PC-9 (cell line): ENCODE measurements around the gene MGLL. TPM values are rescaled to one million over a fixed set of nuclear protein-coding genes. Genes with fewer than 3 reads are reported as not detected.
A peak's percentile ranks its signal among the peaks of the same experiment; 100 is the strongest.

Source experiments
- BruUV-seq: library from RNA; stranded (reverse); fragments of 400-500 nt; replicated peaks from 2 replicates; lab custom pipeline; 2021; lab: Mats Ljungman, UMichigan
- CTCF ChIA-PET: fragments of 300-600 bp; sonication (Branson Sonifier 250); formaldehyde crosslinking; loops from one replicate; lab custom pipeline; 2022; ENCODE audit warnings: antibody characterized with exemption; lab: Charles Lee
- POLR2A ChIA-PET: fragments of 300-600 bp; sonication (Branson Sonifier 250); formaldehyde crosslinking; loops from one replicate; lab custom pipeline; 2022; ENCODE audit warnings: antibody characterized with exemption; ENCODE audit not compliant: unreplicated experiment; lab: Charles Lee
- DNase-seq, 2 experiments: peaks; one replicate each; pipeline versions ENCODE4 v3.0.0 to v3.0.0-alpha.2; 2015 to 2022; ENCODE audit warnings: mixed read lengths in 1 of 2
- H2AFZ ChIP-seq: fragments of 200-600 bp; sonication (generic); 2 replicates; pipeline ENCODE4 v1.8.1; 2017; ENCODE audit warnings: antibody characterized with exemption
- H3F3A ChIP-seq: fragments of 200-600 bp; sonication (generic); 2 replicates; pipeline ENCODE4 v1.8.1; 2017; ENCODE audit warnings: antibody characterized with exemption, mild to moderate bottlenecking, low read depth; ENCODE audit not compliant: insufficient read depth
- H3K27ac ChIP-seq: fragments of 200-600 bp; sonication (generic); 2 replicates; pipeline ENCODE4 v1.6.1; 2016; ENCODE audit warnings: mixed run types
- H3K27me3 ChIP-seq: fragments of 200-600 bp; sonication (generic); 2 replicates; pipeline ENCODE4 v1.6.1; 2016; ENCODE audit warnings: low read depth, mixed run types; ENCODE audit not compliant: insufficient read depth
- H3K36me3 ChIP-seq: fragments of 200-600 bp; sonication (generic); 2 replicates; pipeline ENCODE4 v1.6.1; 2016; ENCODE audit warnings: low read depth, mixed run types
- H3K4me1 ChIP-seq: fragments of 200-600 bp; sonication (generic); replicated peaks from 2 replicates; pipeline ENCODE4 v1.6.1; 2016; ENCODE audit warnings: mixed run types; ENCODE audit not compliant: insufficient read depth
- H3K4me2 ChIP-seq: fragments of 200-600 bp; sonication (generic); 2 replicates; pipeline ENCODE4 v1.6.1; 2017; ENCODE audit warnings: mixed run types
- H3K4me3 ChIP-seq: fragments of 200-600 bp; sonication (generic); 2 replicates; pipeline ENCODE4 v1.6.1; 2016; ENCODE audit warnings: mixed run types
- H3K79me2 ChIP-seq: fragments of 200-600 bp; sonication (generic); 2 replicates; pipeline ENCODE4 v1.6.1; 2017; ENCODE audit warnings: low read depth, mixed run types
- H3K9me2 ChIP-seq: fragments of 200-600 bp; sonication (generic); 2 replicates; pipeline ENCODE4 v1.8.1; 2017; ENCODE audit warnings: mild to moderate bottlenecking; ENCODE audit not compliant: insufficient read depth
- H3K9me3 ChIP-seq: fragments of 200-600 bp; sonication (generic); 2 replicates; pipeline ENCODE4 v1.8.1; 2016; ENCODE audit warnings: low read depth; ENCODE audit not compliant: insufficient read depth
- H4K20me1 ChIP-seq: fragments of 200-600 bp; sonication (generic); 2 replicates; pipeline ENCODE4 v1.8.1; 2017; ENCODE audit not compliant: insufficient read depth
- CTCF ChIP-seq: fragments of 200-600 bp; sonication (generic); conservative IDR thresholded peaks from 2 replicates; pipeline ENCODE4 v1.6.1; 2017; ENCODE audit warnings: mixed run types, antibody characterized with exemption, mild to moderate bottlenecking, moderate library complexity
- EZH2 ChIP-seq: fragments of 200-600 bp; sonication (generic); IDR thresholded peaks from 2 replicates; pipeline ENCODE4 v1.8.0; 2017; ENCODE audit warnings: antibody characterized with exemption, low read depth
- intact Hi-C: fragments of 100-400 bp; cut with micrococcal nuclease; formaldehyde crosslinking; loops from one replicate; pipeline ENCODE4 v1.10.0; 2022; ENCODE audit not compliant: unreplicated experiment
- total RNA-seq: library from RNA; stranded (reverse); gene quantifications from 2 replicates; pipeline ENCODE4 v1.2.3, GENCODE V29; 2021

Gene MGLL
- total RNA-seq, 1 experiment from 2014 or later = 30.7 TPM

DNA sequence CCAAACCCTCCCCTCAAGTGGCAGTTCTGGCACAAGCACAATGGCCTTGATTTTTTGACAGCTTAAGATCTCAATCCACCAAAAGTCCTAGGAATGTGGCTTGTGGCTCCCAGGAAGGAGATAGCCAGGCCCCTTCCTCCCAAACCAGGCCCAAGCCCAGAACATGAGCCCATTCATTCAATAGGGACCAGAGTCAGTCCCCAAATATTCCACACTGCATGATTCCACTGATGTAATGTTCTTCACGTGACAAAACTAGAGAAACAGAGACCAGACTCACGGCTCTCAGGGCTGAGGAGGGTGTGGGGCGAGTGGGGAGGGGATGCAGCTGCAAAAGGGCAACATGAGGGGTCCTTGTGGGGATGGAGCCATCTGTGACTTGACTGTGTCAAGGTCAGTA is 124.0 kb downstream of the MGLL start:
- no peak for DNase-seq

DNA sequence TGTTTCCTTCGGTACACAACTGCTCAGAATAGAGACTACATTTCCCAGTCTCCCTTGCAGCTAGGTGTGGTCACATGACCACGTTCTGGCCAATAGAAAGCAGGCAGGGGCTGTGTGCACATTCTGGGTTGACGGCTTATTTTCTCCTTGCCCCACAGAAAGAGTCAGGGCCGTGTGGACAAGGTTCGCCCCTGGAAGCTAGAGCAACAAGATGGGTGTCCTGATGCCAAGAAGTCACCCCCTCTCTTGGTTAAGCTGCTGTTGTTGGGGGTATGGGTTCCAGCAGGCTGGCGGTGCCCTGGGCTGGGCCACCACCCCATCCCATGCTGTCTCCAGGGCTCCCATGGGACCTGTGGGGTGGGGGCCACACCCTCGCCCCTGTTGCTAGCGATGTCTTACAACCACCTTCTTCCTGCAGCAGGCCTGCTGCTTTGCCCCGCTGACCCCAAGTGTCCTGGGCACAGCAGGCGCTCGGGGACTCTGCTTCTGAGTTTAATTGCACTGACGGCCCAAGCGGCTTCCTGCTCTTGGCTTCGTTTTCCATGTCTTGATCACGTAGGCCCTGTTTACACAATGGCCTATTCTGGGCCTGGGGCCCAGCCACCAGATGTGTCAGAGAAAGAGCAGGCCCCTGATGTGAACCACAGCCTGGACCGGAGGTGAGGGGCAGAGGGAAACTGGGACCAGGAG is 124.6 kb downstream of the MGLL start:
- H3F3A ChIP-seq = 0 out of 2 replicates have a peak, but pooled peaks cover 5% of the 10 kb centered on the region
- no peaks in the 10 kb centered on the region for H3K36me3 ChIP-seq
- TF ChIP-seq CTCF (no peak), EZH2 (no peak)
- H3K4me1 ChIP-seq = no peaks in the 10 kb centered on the region
- no peaks in the 10 kb centered on the region for H3K9me3 ChIP-seq
- H2AFZ ChIP-seq = no peak overlapping the region
- ChIA-PET POLR2A (interaction anchor here (0.6 kb wide), 1 partner anchor 49 kb away, joined by 12 read pairs; no protein-coding TSS in a partner anchor), CTCF (interaction anchor here (0.7 to 1.5 kb wide), 3 partner anchors 50 to 127 kb away, joined by 3 to 5 read pairs (median 3); partner anchors contain the start of gene MCM2)
- intact Hi-C loops = no loop called here
- H3K27ac ChIP-seq = no peak overlapping the region
- no peak overlapping the region for H3K4me3 ChIP-seq
- H3K4me2 ChIP-seq = no peak overlapping the region
- H3K79me2 ChIP-seq = no peaks in the 10 kb centered on the region
- BruUV-seq = no TSS peak
- H3K9me2 ChIP-seq = no peaks in the 10 kb centered on the region
- peak in 1 of 2 experiments; percentile 44 for DNase-seq
- no peaks in the 10 kb centered on the region for H3K27me3 ChIP-seq
- no peaks in the 10 kb centered on the region for H4K20me1 ChIP-seq

More for the DNA sequence above, 124.0 kb downstream of the MGLL start:
- H3F3A ChIP-seq = 0 out of 2 replicates have a peak, but pooled peaks cover 5% of the 10 kb centered on the region
- H2AFZ ChIP-seq = no peak overlapping the region
- no peak overlapping the region for H3K4me2 ChIP-seq
- H3K4me3 ChIP-seq = no peak overlapping the region
- H3K27ac ChIP-seq = no peak overlapping the region
- no peaks in the 10 kb centered on the region for H3K9me2 ChIP-seq
- no peaks in the 10 kb centered on the region for H3K4me1 ChIP-seq
- no TSS peak for BruUV-seq
- no peaks in the 10 kb centered on the region for H3K79me2 ChIP-seq
- H3K27me3 ChIP-seq = no peaks in the 10 kb centered on the region
- POLR2A ChIA-PET = no interaction called here
- H3K36me3 ChIP-seq = no peaks in the 10 kb centered on the region
- intact Hi-C loops = no loop called here
- TF ChIP-seq EZH2 = no peak
- TF ChIP-seq CTCF = no peak
- CTCF ChIA-PET = no interaction called here
- no peaks in the 10 kb centered on the region for H4K20me1 ChIP-seq
- H3K9me3 ChIP-seq = no peaks in the 10 kb centered on the region

- peak; percentile 49; the same call in 1 of the 2 replicates for TF ChIP-seq CTCF
- no peak for TF ChIP-seq EZH2
- no peak overlapping the region for H3K27ac ChIP-seq
- no peak overlapping the region for H3K4me3 ChIP-seq
- CTCF ChIA-PET = interaction anchor here (0.5 to 1.7 kb wide), 7 partner anchors 17 to 1359 kb away, joined by 3 to 7 read pairs (median 3); no protein-coding TSS in a partner anchor
- intact Hi-C loops = no loop called here
- POLR2A ChIA-PET = interaction anchor here (0.6 kb wide), 1 partner anchor 734 kb away, joined by 4 read pairs; no protein-coding TSS in a partner anchor
- no peaks in the 10 kb centered on the region for H3K79me2 ChIP-seq
- H3K4me1 ChIP-seq = peaks cover 18% of the 10 kb centered on the region
- H3K4me2 ChIP-seq = no peak overlapping the region
- H3K9me3 ChIP-seq = no peaks in the 10 kb centered on the region
- H2AFZ ChIP-seq = no peak overlapping the region
- peaks cover 18% of the 10 kb centered on the region for H3F3A ChIP-seq
- no peaks in the 10 kb centered on the region for H3K36me3 ChIP-seq
- H3K27me3 ChIP-seq = no peaks in the 10 kb centered on the region
- H3K9me2 ChIP-seq = no peaks in the 10 kb centered on the region
- BruUV-seq = no TSS peak
- peak; percentile 55 to 69 for DNase-seq
- H4K20me1 ChIP-seq = no peaks in the 10 kb centered on the region
Observed at GRCh38 chr3:127694467-127695215, 127.7 kb downstream of the MGLL start.
